OCI-LY3 (cell line): ENCODE measurements around the gene MYDGF.

Experiments
- H2AFZ ChIP-seq: fragments of 200-600, 300-600 bp; shearing (Covaris generic); 2 replicates; pipeline ENCODE4 v1.6.0; 2014; ENCODE audit warnings: antibody characterized with exemption, low read depth, low read length
- H3K27ac ChIP-seq: fragments of 200-600, 300-600 bp; sonication (generic); 2 replicates; pipeline ENCODE4 v1.5.1; 2014; ENCODE audit warnings: mild to moderate bottlenecking, low read length, moderate library complexity, mixed read lengths
- H3K27me3 ChIP-seq: fragments of 200-600, 300-600 bp; sonication (generic); 2 replicates; pipeline ENCODE4 v1.6.1; 2014; ENCODE audit warnings: low read depth, low read length, mixed read lengths
- H3K36me3 ChIP-seq: fragments of 200-600, 300-600 bp; sonication (generic); replicated peaks from 2 replicates; pipeline ENCODE3; 2014; ENCODE audit warnings: low read depth, low read length, mixed read lengths
- H3K4me1 ChIP-seq: fragments of 300-600, 200-600 bp; sonication (generic); 2 replicates; pipeline ENCODE4 v1.6.1; 2014; ENCODE audit warnings: low read length, mixed read lengths
- H3K4me2 ChIP-seq: fragments of 200-600, 300-600 bp; sonication (generic); 2 replicates; pipeline ENCODE4 v1.6.1; 2014; ENCODE audit warnings: low read length, mixed read lengths
- H3K4me3 ChIP-seq: fragments of 300-600, 200-600 bp; sonication (generic); 2 replicates; pipeline ENCODE4 v1.5.1; 2014; ENCODE audit warnings: antibody characterized with exemption, mild to moderate bottlenecking, low read length, moderate library complexity
- H3K79me2 ChIP-seq: fragments of 300-600, 200-600 bp; shearing (Covaris generic); 2 replicates; pipeline ENCODE4 v1.6.1; 2014; ENCODE audit warnings: mild to moderate bottlenecking, low read length, mixed read lengths
- H3K9ac ChIP-seq: fragments of 300-600, 200-600 bp; shearing (Covaris generic); 2 replicates; pipeline ENCODE4 v1.6.0; 2014; ENCODE audit warnings: mild to moderate bottlenecking, low read length, moderate library complexity
- H3K9me3 ChIP-seq: fragments of 200-600, 300-600 bp; shearing (Covaris generic); 2 replicates; pipeline ENCODE4 v1.6.1; 2014; ENCODE audit warnings: low read length, mixed read lengths; ENCODE audit not compliant: insufficient read depth
- H4K20me1 ChIP-seq: fragments of 200-600, 300-600 bp; sonication (generic); 2 replicates; pipeline ENCODE4 v1.6.1; 2016; ENCODE audit warnings: low read length, mixed read lengths; ENCODE audit not compliant: insufficient read depth
- CTCF ChIP-seq: fragments of 200-600, 300-600 bp; sonication (generic); IDR thresholded peaks from 2 replicates; pipeline ENCODE4 v1.5.1; 2014; ENCODE audit warnings: antibody characterized with exemption, low read length, low read depth
- EZH2phosphoT487 ChIP-seq: fragments of 200-600 bp; shearing (Covaris generic); IDR thresholded peaks from 2 replicates; pipeline ENCODE4 v1.6.1; 2018; ENCODE audit warnings: antibody characterized with exemption, mixed run types, low read depth

MYDGF gene

GRCh38 chr19:4669723-4670480 lies at the start of gene MYDGF:
Gene MYDGF (minus strand): TSS chr19:4670342. CDS start chr19:4670334, 8 bp downstream.
- H3K4me3 ChIP-seq, result peak within 1 kb of the TSS; percentile 97
- peaks cover 24% of the 10 kb centered on the region for H3K79me2 ChIP-seq
- H4K20me1 ChIP-seq, result no peaks in the 10 kb centered on the region
- peak within 1 kb of the TSS; percentile 17 for H3K27ac ChIP-seq
- H3K36me3 ChIP-seq, result peaks cover 19% of the 10 kb centered on the region
- H3K4me1 ChIP-seq, result peaks cover 10% of the 10 kb centered on the region
- TF ChIP-seq EZH2phosphoT487 (no peak), CTCF (no peak)
- peak within 1 kb of the TSS; percentile 97 for H3K4me2 ChIP-seq
- H3K9ac ChIP-seq, result peak within 1 kb of the TSS; percentile 79
- H3K9me3 ChIP-seq, result no peaks in the 10 kb centered on the region
- H2AFZ ChIP-seq, result peak within 1 kb of the TSS; percentile 72
- no peaks in the 10 kb centered on the region for H3K27me3 ChIP-seq

- no peaks in the 10 kb centered on the region for H3K27me3 ChIP-seq
- TF ChIP-seq CTCF, result no peak
- TF ChIP-seq EZH2phosphoT487, result no peak
- no peak overlapping the region for H3K4me3 ChIP-seq
- H3K9me3 ChIP-seq, result no peaks in the 10 kb centered on the region
- H3K4me1 ChIP-seq, result peaks cover 27% of the 10 kb centered on the region
- H3K9ac ChIP-seq, result no peak overlapping the region
- H3K4me2 ChIP-seq, result no peak overlapping the region
- no peak overlapping the region for H3K27ac ChIP-seq
- peaks cover 40% of the 10 kb centered on the region for H3K36me3 ChIP-seq
- peaks cover 44% of the 10 kb centered on the region for H3K79me2 ChIP-seq
- no peak overlapping the region for H2AFZ ChIP-seq
- peaks cover 6% of the 10 kb centered on the region; the same call in 1 of the 2 replicates for H4K20me1 ChIP-seq
Observed at GRCh38 chr19:4719499-4719866, 49.3 kb upstream of the MYDGF start.

DNA sequence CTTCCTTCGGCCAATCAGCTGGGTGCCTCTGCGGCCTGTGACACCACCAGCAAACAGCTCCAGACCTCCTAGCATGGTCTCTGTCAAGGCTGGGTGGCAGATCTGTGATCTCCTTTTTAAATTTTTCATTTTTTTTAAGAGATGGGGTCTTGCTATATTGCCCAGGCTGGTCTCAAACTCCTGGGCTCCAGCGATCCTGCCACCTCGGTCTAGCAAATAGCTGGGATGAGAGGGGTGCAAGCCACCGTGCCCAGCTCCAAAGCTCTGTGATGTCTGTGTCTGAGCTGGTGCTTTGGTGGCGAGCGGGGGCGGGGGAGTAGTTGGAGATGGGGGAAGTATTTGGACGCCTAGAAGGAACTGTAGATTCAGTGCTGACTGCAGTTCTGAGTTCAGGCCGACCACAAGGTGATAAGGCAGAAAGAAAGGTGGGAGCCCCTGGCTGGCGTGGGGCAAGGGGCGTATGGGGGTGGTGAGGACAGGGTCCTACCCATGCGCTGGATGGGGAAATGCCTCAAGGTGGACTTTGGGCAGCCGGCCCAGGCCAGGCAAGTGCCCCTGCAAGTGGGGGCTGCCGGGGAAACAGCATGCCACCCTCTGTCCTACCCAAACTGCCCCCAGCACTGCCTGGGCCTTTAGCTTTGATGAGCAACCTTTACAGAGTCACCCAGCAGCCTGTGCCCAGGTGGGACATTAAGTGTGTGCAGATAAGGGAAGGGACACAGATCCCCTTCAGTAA lies 48.0 kb upstream of the MYDGF start:
- peaks cover 40% of the 10 kb centered on the region for H3K36me3 ChIP-seq
- TF ChIP-seq CTCF (no peak), EZH2phosphoT487 (no peak)

More for the DNA sequence above, 48.0 kb upstream of the MYDGF start:
- Histone ChIP-seq H3K4me1 (peaks cover 27% of the 10 kb centered on the region), H3K9me3 (no peaks in the 10 kb centered on the region), H4K20me1 (peaks cover 6% of the 10 kb centered on the region; the same call in 1 of the 2 replicates), H3K27ac (no peak overlapping the region), H3K9ac (no peak overlapping the region), H3K4me2 (no peak overlapping the region), H3K27me3 (no peaks in the 10 kb centered on the region), H3K79me2 (peaks cover 39% of the 10 kb centered on the region), H2AFZ (no peak overlapping the region), H3K4me3 (no peak overlapping the region)
